GM12875 (cell line): ENCODE measurements around the gene PLPP1.
"Not testable (repeated sequence)": the region's sequence is repeated elsewhere in the genome, so short reads cannot be mapped to it uniquely, and the experiment has no call there.

Experiments
- H3K4me3 ChIP-seq: one replicate; pipeline ENCODE4 v1.5.1; 2011; ENCODE audit warnings: low read depth, low read length, control low read depth
- TF ChIP-seq, protein P1 (sequence below): IDR thresholded peaks from 2 replicates; pipeline ENCODE4 v1.5.1; 2011; ENCODE audit warnings: low read depth, mild to moderate bottlenecking, control low read depth, inconsistent platforms, low read length, moderate library complexity, borderline replicate concordance; ENCODE audit not compliant: insufficient read depth

The PLPP1 gene

GRCh38 chr5:55509097-55509496, 25.7 kb downstream of the PLPP1 start:
- no peak overlapping the region for H3K4me3 ChIP-seq
- TF ChIP-seq, protein P1, sequence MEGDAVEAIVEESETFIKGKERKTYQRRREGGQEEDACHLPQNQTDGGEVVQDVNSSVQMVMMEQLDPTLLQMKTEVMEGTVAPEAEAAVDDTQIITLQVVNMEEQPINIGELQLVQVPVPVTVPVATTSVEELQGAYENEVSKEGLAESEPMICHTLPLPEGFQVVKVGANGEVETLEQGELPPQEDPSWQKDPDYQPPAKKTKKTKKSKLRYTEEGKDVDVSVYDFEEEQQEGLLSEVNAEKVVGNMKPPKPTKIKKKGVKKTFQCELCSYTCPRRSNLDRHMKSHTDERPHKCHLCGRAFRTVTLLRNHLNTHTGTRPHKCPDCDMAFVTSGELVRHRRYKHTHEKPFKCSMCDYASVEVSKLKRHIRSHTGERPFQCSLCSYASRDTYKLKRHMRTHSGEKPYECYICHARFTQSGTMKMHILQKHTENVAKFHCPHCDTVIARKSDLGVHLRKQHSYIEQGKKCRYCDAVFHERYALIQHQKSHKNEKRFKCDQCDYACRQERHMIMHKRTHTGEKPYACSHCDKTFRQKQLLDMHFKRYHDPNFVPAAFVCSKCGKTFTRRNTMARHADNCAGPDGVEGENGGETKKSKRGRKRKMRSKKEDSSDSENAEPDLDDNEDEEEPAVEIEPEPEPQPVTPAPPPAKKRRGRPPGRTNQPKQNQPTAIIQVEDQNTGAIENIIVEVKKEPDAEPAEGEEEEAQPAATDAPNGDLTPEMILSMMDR, result no peak

GRCh38 chr5:55507574-55507973, 27.2 kb downstream of the PLPP1 start:
- TF ChIP-seq, protein P1, result no peak
- H3K4me3 ChIP-seq, result no peak overlapping the region

- not testable (repeated sequence) for H3K4me3 ChIP-seq
These were observed 29.1 kb downstream of the PLPP1 start for GRCh38 chr5:55505711-55506110.

DNA sequence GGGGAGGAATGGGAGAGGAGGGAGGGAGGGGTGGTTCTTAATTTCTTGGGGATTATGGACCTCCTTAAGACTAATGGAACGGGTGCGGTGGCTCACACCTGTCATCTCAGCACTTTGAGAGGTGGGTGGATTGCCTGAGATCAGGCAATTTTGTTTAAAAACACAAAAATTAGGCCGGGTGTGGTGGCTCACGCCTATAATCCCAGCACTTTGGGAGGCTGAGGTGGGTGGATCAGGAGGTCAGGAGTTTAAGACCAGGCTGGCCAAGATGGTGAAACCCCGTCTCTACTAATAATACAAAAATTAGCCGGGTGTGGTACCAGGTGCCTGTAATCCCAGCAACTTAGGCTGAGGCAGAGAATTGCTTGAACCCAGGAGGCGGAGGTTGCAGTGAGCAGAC, 30.8 kb downstream of the PLPP1 start:
- H3K4me3 ChIP-seq, result not testable (repeated sequence)

GRCh38 chr5:55502759-55503158, 32.0 kb downstream of the PLPP1 start:
- TF ChIP-seq, protein P1, result no peak

DNA sequence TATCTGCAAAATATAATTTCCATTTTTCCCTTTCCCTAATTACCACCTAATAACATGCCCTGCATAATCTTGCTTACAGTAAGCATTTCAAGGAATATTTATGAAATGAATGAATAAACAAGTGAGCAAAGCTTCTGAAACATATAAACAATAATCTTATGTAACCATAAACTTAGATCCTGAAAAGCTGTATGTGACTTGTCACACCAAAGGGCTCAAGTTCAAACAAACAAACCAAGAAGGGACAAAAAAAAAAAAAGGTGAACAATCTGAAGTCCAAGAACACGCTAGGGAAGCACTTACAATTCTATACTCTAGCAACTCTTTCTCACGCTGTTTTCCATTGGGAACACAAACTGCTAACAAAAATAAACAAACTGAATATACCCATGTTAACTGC, 36.3 kb downstream of the PLPP1 start:
- TF ChIP-seq, protein P1, result no peak
- H3K4me3 ChIP-seq, result no peak overlapping the region

More at GRCh38 chr5:55502759-55503158, 32.0 kb downstream of the PLPP1 start:
- H3K4me3 ChIP-seq, result no peak overlapping the region

DNA sequence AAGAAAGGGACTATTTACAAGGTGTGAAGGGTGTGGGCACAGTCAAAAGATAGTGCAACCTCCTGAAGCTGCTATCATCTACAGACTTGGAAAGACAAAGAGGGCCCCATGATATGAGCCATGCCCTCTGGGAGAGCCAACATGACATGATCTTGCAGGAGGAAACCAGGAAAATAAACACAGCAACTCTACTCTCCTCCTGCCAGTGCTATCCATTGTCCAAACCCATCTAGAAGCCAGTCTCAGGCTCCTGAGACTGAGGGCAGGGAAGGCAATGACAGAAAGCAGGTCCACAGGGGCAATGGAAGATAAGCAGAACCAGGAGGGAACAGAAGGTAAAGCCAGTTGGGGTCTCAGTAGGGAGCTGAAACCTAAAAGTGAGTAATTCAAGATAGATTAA, 37.1 kb downstream of the PLPP1 start:
- H3K4me3 ChIP-seq, result no peak overlapping the region
- TF ChIP-seq, protein P1, result no peak

GRCh38 chr5:55495216-55495615, 39.5 kb downstream of the PLPP1 start:
- H3K4me3 ChIP-seq, result no peak overlapping the region
- TF ChIP-seq, protein P1, result no peak

GRCh38 chr5:55492449-55492848, 42.3 kb downstream of the PLPP1 start:
- TF ChIP-seq, protein P1, result no peak
- no peak overlapping the region for H3K4me3 ChIP-seq
